Left lung (tissue), 10 donors: ENCODE measurements around the gene CHD2. TPM values are rescaled to one million over a fixed set of nuclear protein-coding genes. Genes with fewer than 3 reads are reported as not detected.
"Not testable (repeated sequence)": the region's sequence is repeated elsewhere in the genome, so short reads cannot be mapped to it uniquely, and the experiment has no call there.

ENCODE experiments used
- ATAC-seq: fragments of 200-7000 bp; cut with Tn5 transposase; one replicate; pipeline ENCODE4 v1.9.1; 2020; ENCODE audit warnings: moderate library complexity
- DNase-seq, 4 donors: peaks; one replicate each; pipeline ENCODE4 v3.0.0-alpha.2; 2013 to 2020
- H3K27ac ChIP-seq, 2 donors: fragments of 200-600 bp; sonication (generic) in 1 of 2; one replicate each; pipeline versions ENCODE4 v1.5.0 to v1.8.0; 2020 to 2021
- H3K27me3 ChIP-seq, 2 donors: fragments of 200-600 bp; sonication (generic) in 1 of 2; one replicate each; pipeline versions ENCODE4 v1.5.0 to v1.8.0; 2020 to 2021
- H3K36me3 ChIP-seq, 2 donors: fragments of 200-600 bp; sonication (generic) in 1 of 2; one replicate each; pipeline versions ENCODE4 v1.5.0 to v1.8.0; 2020 to 2021
- H3K4me1 ChIP-seq, 2 donors: fragments of 200-600 bp; one replicate each; pipeline ENCODE4 v1.8.0; 2021
- H3K4me3 ChIP-seq, 2 donors: fragments of 200-600 bp; sonication (generic) in 1 of 2; one replicate each; pipeline versions ENCODE4 v1.5.0 to v1.8.0; 2020 to 2021; ENCODE audit warnings: mild to moderate bottlenecking in 1 of 2
- H3K9me3 ChIP-seq, 2 donors: fragments of 200-600 bp; sonication (generic) in 1 of 2; one replicate each; pipeline versions ENCODE4 v1.5.0 to v1.8.0; 2020 to 2021
- CTCF ChIP-seq, 2 donors: fragments of 200-600 bp; sonication (generic) in 1 of 2; IDR thresholded peaks; one replicate each; pipeline versions ENCODE4 v1.5.0 to v1.8.0; 2021; ENCODE audit warnings: antibody characterized with exemption in 2 of 2
- intact Hi-C, 2 donors: fragments of 100-400 bp; cut with DNase I; formaldehyde crosslinking; loops; one replicate each; pipeline versions ENCODE4 v1.11.2 to v1.14.2; 2022
- polyA plus RNA-seq, 6 donors: library from polyadenylated mRNA; unstranded; fragments of 120-200 nt; gene quantifications; one replicate each; pipeline ENCODE4 v1.2.1, GENCODE V29; 2013; ENCODE audit not compliant: insufficient read length in 6 of 6
- total RNA-seq, 2 donors: library from RNA; stranded (reverse); fragmentation: NEBNext Ultra II Directional; extraction: Animal tissue kit (Norgen Biotek cat#: 25700); gene quantifications; one replicate each; pipeline ENCODE4 v1.2.1, GENCODE V29; 2021
- donor health status: DM: no; HTN: yes; CAD: no.
- donor health status: DM: no; HTN: no; CAD: no.

CHD2 gene
- total and polyA plus RNA-seq, 8 donors, result 120 to 152 (median 130) TPM

DNA sequence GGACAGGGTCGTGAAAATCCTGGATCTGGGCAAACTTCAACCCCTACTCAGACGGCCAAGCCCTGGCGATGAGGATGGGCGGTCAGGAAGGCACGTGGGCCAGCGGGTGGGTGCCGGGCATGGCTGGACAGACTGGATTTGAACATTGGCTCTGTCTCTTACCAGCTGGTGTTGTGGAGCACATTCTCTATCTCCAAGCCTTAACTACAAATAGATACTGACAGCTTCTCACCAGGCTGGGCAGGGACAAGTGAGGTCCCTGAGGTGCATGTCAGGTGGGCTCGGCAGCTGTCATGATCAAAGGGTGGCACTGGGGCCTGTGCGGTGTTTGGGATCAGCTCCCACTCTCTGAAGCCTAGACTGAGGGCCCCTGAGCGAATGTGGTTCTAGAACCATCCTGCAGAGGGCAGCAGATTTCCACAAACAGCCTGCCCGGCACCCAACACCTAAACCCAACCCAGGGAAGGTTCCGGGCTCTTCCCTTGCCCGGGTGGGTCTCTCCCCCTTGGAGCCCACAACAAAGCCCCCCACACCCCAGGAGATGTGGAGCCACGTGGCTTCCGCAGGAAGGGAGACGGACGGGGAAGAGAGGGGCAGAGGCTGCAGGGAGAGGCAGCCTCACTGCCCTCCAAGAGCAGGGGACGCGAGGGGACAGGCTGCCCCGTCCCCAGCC, 130.4 kb downstream of the CHD2 start:
- Histone ChIP-seq H3K9me3 (no peaks in the 10 kb centered on the region), H3K27me3 (no peaks in the 10 kb centered on the region), H3K4me1 (peaks cover 41 to 56% of the 10 kb centered on the region in 2 donors), H3K4me3 (no peak overlapping the region), H3K36me3 (peaks cover 0 to 21% of the 10 kb centered on the region in 2 donors), H3K27ac (peak overlapping the region; percentile 19 to 93)
- ATAC-seq, result peak; percentile 68
- peak; percentile 71 to 92 for TF ChIP-seq CTCF (IDR thresholded peaks at IDR 0.05)
- peak; percentile 64 to 80 (median 72) for DNase-seq
- intact Hi-C loops, result loop anchor here in 1 of 2 donors (10.0 kb wide), 1 partner anchor 1084 kb away; no protein-coding TSS in a partner anchor

- intact Hi-C loops, result loop anchor here in 1 of 2 donors (10.0 kb wide), 1 partner anchor 1084 kb away; no protein-coding TSS in a partner anchor
- Histone ChIP-seq H3K4me3 (no peak overlapping the region), H3K4me1 (peaks cover 38 to 56% of the 10 kb centered on the region in 2 donors), H3K9me3 (no peaks in the 10 kb centered on the region), H3K27me3 (no peaks in the 10 kb centered on the region), H3K36me3 (peaks cover 0 to 16% of the 10 kb centered on the region in 2 donors), H3K27ac (no peak overlapping the region)
- TF ChIP-seq CTCF (IDR thresholded peaks at IDR 0.05), result no peak
- DNase-seq (peak in 1 of 4 donors; percentile 57), ATAC-seq (no peak)
Observed at GRCh38 chr15:93031103-93031464, 131.0 kb downstream of the CHD2 start.

DNA sequence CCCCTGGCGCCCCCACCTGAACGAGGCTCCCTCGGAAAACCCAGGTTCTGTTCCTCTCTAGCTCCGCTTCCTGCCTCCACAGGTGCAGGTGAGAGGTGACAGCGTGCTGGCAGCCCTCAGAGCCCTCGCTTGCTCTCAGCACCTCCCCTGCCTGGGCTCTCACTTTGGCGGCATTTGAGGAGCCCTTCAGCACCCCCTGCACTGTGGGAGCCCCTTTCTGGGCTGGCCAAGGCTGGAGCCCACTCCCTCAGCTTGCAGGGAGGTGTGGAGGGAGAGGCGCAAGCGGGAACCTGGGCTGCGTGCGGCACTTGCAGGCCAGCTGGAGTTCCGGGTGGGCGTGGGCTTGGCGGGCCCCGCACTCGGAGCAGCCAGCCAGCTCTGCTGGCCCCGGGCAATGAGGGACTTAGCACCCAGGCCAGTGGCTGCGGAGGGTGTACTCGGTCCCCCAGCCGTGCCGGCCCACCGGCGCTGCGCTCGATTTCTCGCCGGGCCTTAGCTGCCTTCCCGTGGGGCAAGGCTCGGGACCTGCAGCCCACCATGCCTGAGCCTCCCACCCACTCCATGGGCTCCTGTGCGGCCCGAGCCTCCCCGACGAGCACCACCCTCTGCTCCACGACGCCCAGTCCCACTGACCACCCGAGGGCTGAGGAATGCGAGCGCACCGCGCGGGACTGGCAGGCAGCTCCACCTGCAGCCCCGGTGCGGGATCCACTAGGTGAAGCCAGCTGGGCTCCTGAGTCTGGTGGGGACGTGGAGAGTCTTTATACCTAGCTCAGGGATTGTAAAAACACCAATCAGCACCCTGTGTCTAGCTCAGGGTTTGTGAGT, 131.6 kb downstream of the CHD2 start:
- peak in 1 of 4 donors; percentile 71 for DNase-seq
- not testable (repeated sequence) for H3K9me3 ChIP-seq, ATAC-seq, H3K36me3 ChIP-seq, H3K27ac ChIP-seq, H3K27me3 ChIP-seq, H3K4me3 ChIP-seq
- H3K4me1 ChIP-seq, result peaks cover 32 to 56% of the 10 kb centered on the region in 2 donors
- intact Hi-C loops, result loop anchor here in 1 of 2 donors (10.0 kb wide), 1 partner anchor 1083 kb away; no protein-coding TSS in a partner anchor

- H3K4me1 ChIP-seq, result peaks cover 26 to 56% of the 10 kb centered on the region in 2 donors
- not testable (repeated sequence) for H3K27me3 ChIP-seq, H3K4me3 ChIP-seq, H3K27ac ChIP-seq, H3K36me3 ChIP-seq, ATAC-seq, H3K9me3 ChIP-seq
- intact Hi-C loops, result loop anchor here in 1 of 2 donors (10.0 kb wide), 1 partner anchor 1082 kb away; no protein-coding TSS in a partner anchor
- DNase-seq, result peak in 1 of 4 donors; percentile 43
Observed at GRCh38 chr15:93032515-93033206, 132.5 kb downstream of the CHD2 start.

DNA sequence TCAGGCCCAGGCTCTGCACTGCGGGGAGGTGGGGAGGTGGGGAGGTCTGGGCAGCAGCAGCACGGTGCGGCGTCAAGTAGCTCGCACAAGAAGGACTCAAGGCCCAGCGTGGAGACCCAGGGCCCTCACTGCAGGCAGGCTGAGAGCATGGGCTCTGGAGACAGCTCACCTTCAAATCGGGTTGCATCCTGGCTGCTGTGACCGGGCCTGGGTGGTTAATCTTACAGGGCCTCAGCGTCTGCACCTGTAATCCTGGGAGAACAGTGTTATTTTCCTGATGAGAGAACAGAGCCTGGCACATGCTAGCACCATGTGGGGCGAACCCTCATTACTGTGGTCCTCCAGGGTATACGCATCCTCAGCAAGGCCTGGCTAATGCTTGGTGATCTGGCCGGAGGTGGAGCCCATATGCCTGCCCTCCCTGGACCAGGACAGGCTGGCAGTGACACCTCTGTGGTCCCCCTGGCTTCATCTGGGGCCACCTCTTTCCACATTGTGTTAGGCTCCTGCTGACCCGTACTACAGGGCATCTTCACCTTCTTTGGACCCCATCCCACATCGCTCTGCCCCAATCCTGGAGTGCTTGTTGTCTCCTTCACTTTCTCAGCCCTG, 133.4 kb downstream of the CHD2 start:
- Histone ChIP-seq H3K27ac (no peak overlapping the region), H3K4me3 (no peak overlapping the region), H3K4me1 (peaks cover 21 to 52% of the 10 kb centered on the region in 2 donors), H3K36me3 (no peaks in the 10 kb centered on the region), H3K9me3 (no peaks in the 10 kb centered on the region), H3K27me3 (no peaks in the 10 kb centered on the region)
- no peak for TF ChIP-seq CTCF (IDR thresholded peaks at IDR 0.05)
- intact Hi-C loops, result loop anchor here in 1 of 2 donors (10.0 kb wide), 1 partner anchor 1081 kb away; no protein-coding TSS in a partner anchor
- no peak for ATAC-seq
- no peak for DNase-seq
